Right atrium auricular region (tissue), 2 donors: Measurements from ENCODE around the gene SAFB. TPM values are rescaled to one million over a fixed set of nuclear protein-coding genes. Genes with fewer than 3 reads are reported as not detected.

Experiments used
- DNase-seq: peaks from one replicate; pipeline ENCODE4 v3.0.0-alpha.2; 2019; ENCODE audit warnings: low spot score
- H3K27ac ChIP-seq, 2 donors: fragments of 200-600 bp; sonication (generic); 1 replicate in 1 of 2; 2 replicates in 1 of 2; pipeline ENCODE4 v1.5.1; 2016 to 2019
- H3K27me3 ChIP-seq, 2 donors: fragments of 200-600 bp; sonication (generic); one replicate each; pipeline versions ENCODE4 v1.5.1 to v1.6.0; 2017 to 2019
- H3K36me3 ChIP-seq: fragments of 200-600 bp; sonication (generic); one replicate; pipeline ENCODE4 v1.5.1; 2016
- H3K4me1 ChIP-seq, 2 donors: fragments of 200-600 bp; sonication (generic); one replicate each; pipeline versions ENCODE4 v1.5.1 to v1.6.0; 2017 to 2019
- H3K4me3 ChIP-seq, 2 donors: fragments of 200-600 bp; sonication (generic); 1 replicate in 1 of 2; 2 replicates in 1 of 2; pipeline ENCODE4 v1.5.1; 2017 to 2019; ENCODE audit warnings: mild to moderate bottlenecking in 1 of 2, moderate library complexity in 1 of 2
- H3K9me3 ChIP-seq, 2 donors: fragments of 200-600 bp; sonication (generic); one replicate each; pipeline ENCODE4 v1.5.1; 2019
- total RNA-seq, 2 donors: library from RNA; depleted of rRNA; stranded (reverse); fragments of >200 nt; gene quantifications; one replicate each; pipeline ENCODE4 v1.1.0, GENCODE V29; 2016
- TF ChIP-seq, protein P1 (sequence below), 2 donors: fragments of 200-600 bp; sonication (generic); IDR thresholded peaks; one replicate each; pipeline ENCODE4 v1.5.1; 2019; ENCODE audit warnings: antibody characterized with exemption in 2 of 2

The SAFB gene
- total RNA-seq, result 10 to 100 TPM; 31.9 to 32.7 TPM

DNA sequence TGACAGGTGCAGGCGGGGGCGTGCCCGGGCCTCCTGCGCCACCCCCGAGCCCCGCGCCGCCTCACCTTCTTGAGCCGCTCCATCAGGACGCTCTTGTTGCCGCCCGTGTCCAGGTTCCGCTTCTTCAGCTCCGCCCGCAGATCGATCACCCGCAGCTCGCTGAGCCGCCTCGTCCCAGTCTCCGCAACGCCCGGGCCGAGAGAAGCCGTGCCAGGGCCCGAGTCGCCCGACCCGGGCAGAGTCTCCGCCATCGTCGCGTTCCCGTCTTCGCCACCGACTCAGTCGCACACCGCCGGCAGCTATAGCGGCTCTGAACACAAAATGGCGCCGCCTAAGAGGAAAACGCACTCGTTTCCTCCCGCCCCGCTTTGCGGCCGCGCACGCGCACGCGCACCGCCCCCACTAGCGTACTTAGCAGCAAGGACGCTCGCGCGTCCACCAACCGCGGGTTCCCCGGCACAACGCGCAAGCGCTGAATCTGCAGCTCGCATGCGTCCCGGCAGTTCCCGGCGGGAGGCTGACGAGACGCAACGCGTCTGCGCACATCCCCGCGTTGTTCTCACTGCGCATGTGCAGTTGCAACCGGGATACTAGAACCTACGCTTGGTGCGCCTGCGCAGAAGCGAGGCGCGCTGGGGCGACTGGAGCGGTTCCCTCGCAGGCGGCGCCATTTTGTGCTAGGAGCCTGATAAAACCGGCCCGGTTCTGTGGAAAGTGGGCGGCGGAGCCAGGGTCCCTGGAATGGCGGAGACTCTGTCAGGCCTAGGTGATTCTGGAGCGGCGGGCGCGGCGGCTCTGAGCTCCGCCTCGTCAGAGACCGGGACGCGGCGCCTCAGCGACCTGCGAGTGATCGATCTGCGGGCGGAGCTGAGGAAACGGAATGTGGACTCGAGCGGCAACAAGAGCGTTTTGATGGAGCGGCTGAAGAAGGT, at the start of gene SAFB, which contains the start of gene SAFB2:
Gene SAFB (plus strand): TSS at position 619 of the 932 bp plus-strand sequence. CDS start 123 bp downstream, at position 742.
Gene SAFB2 (minus strand): TSS at position 312 of the 932 bp plus-strand sequence. CDS start 61 bp downstream, at position 251.
- Histone ChIP-seq H3K27me3 (no peaks in the 10 kb centered on the region), H3K4me1 (peaks cover 0 to 72% of the 10 kb centered on the region in 2 donors), H3K27ac (peak within 1 kb of the TSS; percentile 97 to 98), H3K36me3 (peaks cover 50% of the 10 kb centered on the region), H3K9me3 (no peaks in the 10 kb centered on the region), H3K4me3 (peak within 1 kb of the TSS; percentile 98 to 99)
- peak; percentile 99 for DNase-seq
- TF ChIP-seq, protein P1, sequence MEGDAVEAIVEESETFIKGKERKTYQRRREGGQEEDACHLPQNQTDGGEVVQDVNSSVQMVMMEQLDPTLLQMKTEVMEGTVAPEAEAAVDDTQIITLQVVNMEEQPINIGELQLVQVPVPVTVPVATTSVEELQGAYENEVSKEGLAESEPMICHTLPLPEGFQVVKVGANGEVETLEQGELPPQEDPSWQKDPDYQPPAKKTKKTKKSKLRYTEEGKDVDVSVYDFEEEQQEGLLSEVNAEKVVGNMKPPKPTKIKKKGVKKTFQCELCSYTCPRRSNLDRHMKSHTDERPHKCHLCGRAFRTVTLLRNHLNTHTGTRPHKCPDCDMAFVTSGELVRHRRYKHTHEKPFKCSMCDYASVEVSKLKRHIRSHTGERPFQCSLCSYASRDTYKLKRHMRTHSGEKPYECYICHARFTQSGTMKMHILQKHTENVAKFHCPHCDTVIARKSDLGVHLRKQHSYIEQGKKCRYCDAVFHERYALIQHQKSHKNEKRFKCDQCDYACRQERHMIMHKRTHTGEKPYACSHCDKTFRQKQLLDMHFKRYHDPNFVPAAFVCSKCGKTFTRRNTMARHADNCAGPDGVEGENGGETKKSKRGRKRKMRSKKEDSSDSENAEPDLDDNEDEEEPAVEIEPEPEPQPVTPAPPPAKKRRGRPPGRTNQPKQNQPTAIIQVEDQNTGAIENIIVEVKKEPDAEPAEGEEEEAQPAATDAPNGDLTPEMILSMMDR (IDR thresholded peaks at IDR 0.05), result no peak

DNA sequence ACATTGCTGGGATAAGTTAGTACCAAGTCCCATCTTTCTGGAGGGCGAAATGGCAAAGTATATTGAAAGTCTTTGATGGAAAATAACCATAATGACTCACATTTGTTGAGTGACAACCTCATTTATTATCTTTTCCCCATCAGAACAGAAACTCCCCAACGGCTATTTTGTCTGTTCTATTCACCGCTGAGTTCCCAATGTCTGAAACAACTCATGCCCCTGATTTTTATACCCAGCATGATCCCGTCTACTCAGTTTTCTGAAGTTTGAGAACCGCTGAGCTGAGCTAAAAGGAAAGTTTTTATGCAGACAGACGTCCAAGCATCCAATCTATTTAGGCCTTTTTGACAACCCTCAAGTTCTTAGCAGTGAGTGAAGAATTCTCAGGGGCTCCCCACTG, 47.3 kb upstream of the SAFB start:
- no peaks in the 10 kb centered on the region for H3K9me3 ChIP-seq
- TF ChIP-seq, protein P1 (IDR thresholded peaks at IDR 0.05), result no peak
- no peaks in the 10 kb centered on the region for H3K36me3 ChIP-seq
- no peaks in the 10 kb centered on the region for H3K27me3 ChIP-seq
- no peak overlapping the region for H3K4me3 ChIP-seq
- H3K27ac ChIP-seq, result no peak overlapping the region
- peaks cover 0 to 8% of the 10 kb centered on the region in 2 donors for H3K4me1 ChIP-seq
- DNase-seq, result no peak

DNA sequence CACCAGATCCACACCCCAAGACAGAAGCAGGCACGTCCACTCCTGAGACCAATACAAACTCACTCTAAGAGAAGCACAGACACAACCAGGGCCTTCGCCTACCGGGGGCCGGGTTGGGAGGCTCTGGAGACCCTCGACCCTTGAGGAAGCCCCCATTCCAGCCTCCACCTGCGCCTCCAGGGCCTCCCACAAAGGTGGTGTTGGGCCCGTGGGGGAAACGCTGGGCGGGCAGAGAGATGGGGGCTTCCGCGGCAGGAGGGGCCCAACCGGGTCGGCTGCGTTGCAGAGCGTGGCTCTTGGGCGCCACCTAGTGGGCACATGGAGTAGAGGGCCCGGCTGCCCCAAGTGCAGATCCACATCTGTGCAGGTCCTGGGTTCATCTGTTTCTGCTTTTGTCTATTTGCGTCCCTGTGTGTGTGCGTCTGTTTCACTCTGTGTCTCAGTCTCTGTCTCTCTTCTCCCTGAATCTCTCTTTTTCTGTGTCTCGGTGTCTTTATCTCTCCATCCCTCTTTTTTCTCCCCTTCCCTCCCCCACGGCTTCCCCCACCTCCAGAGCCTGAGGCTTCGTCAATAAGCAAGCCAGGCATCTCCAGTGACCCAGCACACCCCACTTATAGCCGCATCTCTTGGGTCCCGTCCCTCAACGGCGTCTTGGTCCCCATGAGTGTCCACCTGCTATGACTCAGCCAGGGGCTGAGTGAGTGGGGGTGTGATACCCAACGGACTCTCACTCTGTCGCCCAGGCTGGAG, 44.6 kb upstream of the SAFB start:
- Histone ChIP-seq H3K9me3 (no peaks in the 10 kb centered on the region), H3K27ac (no peak overlapping the region), H3K27me3 (no peaks in the 10 kb centered on the region), H3K36me3 (peaks cover 10% of the 10 kb centered on the region), H3K4me3 (no peak overlapping the region), H3K4me1 (peaks cover 0 to 8% of the 10 kb centered on the region in 2 donors)
- no peak for DNase-seq
- TF ChIP-seq, protein P1 (IDR thresholded peaks at IDR 0.05), result peak; percentile 99

DNA sequence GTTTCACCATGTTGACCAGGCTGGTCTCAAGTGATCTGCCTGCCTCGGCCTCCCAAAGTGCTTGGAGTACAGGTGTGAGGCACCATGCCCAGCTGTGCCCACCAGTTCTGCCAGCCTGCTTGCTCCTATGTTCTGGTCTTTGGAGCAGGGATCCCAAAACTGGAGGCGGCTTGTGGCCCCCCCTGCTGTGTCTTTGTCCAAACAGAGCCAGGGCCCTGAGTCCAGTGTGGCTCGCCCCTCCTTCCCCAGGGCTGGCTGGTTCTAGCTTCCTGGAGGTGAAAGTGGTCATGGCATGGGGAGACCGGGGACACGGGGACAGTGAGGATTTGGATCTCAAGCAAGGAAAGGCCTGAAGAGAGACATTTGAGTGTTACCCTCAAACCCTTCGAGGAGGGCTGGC, 43.6 kb upstream of the SAFB start:
- Histone ChIP-seq H3K4me1 (peaks cover 0 to 8% of the 10 kb centered on the region in 2 donors), H3K4me3 (no peak overlapping the region), H3K36me3 (peaks cover 11% of the 10 kb centered on the region), H3K9me3 (no peaks in the 10 kb centered on the region), H3K27ac (no peak overlapping the region), H3K27me3 (no peaks in the 10 kb centered on the region)
- DNase-seq, result no peak
- TF ChIP-seq, protein P1 (IDR thresholded peaks at IDR 0.05), result no peak

DNA sequence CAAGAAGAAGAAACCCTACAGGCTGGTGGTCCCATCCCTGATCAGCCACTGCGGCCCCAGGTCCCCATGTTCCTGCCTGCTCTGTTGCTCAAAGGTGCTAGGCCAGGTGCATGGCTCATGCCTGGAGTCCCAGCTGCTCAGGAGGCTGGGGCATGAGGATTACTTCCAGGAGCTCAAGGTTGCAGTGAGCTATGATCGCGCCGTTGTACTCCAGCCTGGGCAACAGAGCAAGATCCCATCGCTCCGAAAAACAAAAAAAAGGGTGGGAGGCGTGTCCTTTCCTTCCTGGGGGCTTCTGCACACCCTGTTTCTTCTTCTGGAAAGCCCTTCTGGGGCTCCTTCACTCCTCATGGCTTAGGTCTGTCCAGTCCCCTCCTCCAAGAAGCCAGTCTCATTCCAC, 43.2 kb upstream of the SAFB start:
- Histone ChIP-seq H3K27ac (no peak overlapping the region), H3K27me3 (no peaks in the 10 kb centered on the region), H3K9me3 (no peaks in the 10 kb centered on the region), H3K36me3 (peaks cover 11% of the 10 kb centered on the region), H3K4me3 (no peak overlapping the region), H3K4me1 (peaks cover 0 to 8% of the 10 kb centered on the region in 2 donors)
- DNase-seq, result no peak
- TF ChIP-seq, protein P1 (IDR thresholded peaks at IDR 0.05), result no peak
